Tibial nerve (tissue), 4 donors: Measurements from ENCODE around the gene HS3ST3B1.

Source experiments
- EP300 ChIP-seq, 2 donors: sonication (generic); formaldehyde crosslinking; IDR thresholded peaks; one replicate each; pipeline ENCODE4 v1.6.1; 2017; ENCODE audit warnings: antibody characterized with exemption in 2 of 2, mild to moderate bottlenecking in 1 of 2
- POLR2A ChIP-seq, 2 donors: fragments of 450-650 bp; IDR thresholded peaks; one replicate each; pipeline ENCODE4 v1.6.1; 2017; ENCODE audit warnings: antibody characterized with exemption in 2 of 2, mild to moderate bottlenecking in 2 of 2, moderate library complexity in 2 of 2
- TF ChIP-seq, protein P1 (sequence below), 5 experiments: fragments of 200-600 bp in 3 of 5; fragments of 450-650 bp in 2 of 5; sonication (generic) in 3 of 5; IDR thresholded peaks; one replicate each; pipeline ENCODE4 v1.5.1; 2016 to 2019; ENCODE audit warnings: antibody characterized with exemption in 5 of 5, mild to moderate bottlenecking in 3 of 5, moderate library complexity in 2 of 5

DNA sequence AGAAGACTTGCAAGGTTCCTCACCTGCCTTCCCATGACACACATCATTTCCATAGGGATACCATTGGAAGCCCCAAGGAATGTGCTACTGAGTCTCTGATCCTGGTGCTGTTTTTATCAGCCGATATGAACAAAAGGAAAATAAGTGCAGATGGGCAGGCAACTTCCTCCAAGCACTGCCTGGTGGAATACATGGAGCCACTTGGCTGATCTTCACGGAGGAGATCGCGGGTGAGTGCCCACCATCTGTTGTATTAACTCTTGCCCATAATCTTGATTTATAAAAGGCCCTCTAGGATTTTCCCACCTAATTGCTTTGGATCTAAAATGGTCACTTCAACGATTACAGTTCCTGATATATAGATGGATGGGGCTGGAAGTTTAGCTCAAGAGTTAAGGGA, 39.5 kb upstream of the HS3ST3B1 start:
- TF ChIP-seq, protein P1, sequence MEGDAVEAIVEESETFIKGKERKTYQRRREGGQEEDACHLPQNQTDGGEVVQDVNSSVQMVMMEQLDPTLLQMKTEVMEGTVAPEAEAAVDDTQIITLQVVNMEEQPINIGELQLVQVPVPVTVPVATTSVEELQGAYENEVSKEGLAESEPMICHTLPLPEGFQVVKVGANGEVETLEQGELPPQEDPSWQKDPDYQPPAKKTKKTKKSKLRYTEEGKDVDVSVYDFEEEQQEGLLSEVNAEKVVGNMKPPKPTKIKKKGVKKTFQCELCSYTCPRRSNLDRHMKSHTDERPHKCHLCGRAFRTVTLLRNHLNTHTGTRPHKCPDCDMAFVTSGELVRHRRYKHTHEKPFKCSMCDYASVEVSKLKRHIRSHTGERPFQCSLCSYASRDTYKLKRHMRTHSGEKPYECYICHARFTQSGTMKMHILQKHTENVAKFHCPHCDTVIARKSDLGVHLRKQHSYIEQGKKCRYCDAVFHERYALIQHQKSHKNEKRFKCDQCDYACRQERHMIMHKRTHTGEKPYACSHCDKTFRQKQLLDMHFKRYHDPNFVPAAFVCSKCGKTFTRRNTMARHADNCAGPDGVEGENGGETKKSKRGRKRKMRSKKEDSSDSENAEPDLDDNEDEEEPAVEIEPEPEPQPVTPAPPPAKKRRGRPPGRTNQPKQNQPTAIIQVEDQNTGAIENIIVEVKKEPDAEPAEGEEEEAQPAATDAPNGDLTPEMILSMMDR (IDR thresholded peaks at IDR 0.05), result no peak
- TF ChIP-seq POLR2A (IDR thresholded peaks at IDR 0.05), result no peak
- no peak for TF ChIP-seq EP300 (IDR thresholded peaks at IDR 0.05)
